ENCODE measurements around the gene KATNAL2. TPM values are rescaled to one million over a fixed set of nuclear protein-coding genes. Genes with fewer than 3 reads are reported as not detected.

KATNAL2 gene
- total and polyA plus RNA-seq, 4 donors = 1.6 to 3.2 (median 1.8) TPM

DNA sequence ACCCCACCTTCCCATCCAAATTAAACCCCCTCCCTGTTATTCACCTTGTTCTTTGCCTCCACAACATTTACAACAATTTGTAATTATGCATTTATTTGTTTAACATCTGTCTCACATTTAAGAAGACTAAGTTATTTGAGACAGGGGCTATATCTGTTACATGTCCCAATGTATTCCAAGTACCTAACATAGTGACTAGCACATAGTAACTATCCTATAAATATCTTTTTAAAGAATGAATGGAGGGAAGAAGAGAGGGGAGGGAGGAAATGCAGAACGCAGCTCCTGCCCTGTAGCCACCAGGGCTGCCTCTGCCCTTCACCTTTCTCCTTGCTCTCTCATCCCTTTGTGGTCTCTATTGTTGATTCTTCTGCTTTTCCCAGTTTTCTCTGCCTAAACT, 192.3 kb downstream of the KATNAL2 start:
- H3K27ac ChIP-seq (ENCODE audit: low read depth in 1 of 2, low read length in 2 of 2) = no peak overlapping the region
- no peaks in the 10 kb centered on the region for H3K9me3 ChIP-seq (ENCODE audit: control insufficient read depth, low read length)
- DNase-seq (no peak), ATAC-seq (ENCODE audit: low FRiP score) (no peak)
- no peak overlapping the region for H3K4me3 ChIP-seq (ENCODE audit: low read length in 2 of 2)
- WGBS, 2 donors = 68 to 82% methylated on average over 1 of the region's 1 CpG
- intact Hi-C loops (cut with DNase I) = no loop called here
- no peaks in the 10 kb centered on the region for H3K4me1 ChIP-seq (ENCODE audit: control insufficient read depth in 1 of 2, insufficient read depth in 2 of 2, low read length in 2 of 2)
- peaks cover 10 to 13% of the 10 kb centered on the region in 2 donors for H3K36me3 ChIP-seq (ENCODE audit: control insufficient read depth in 1 of 2, insufficient read depth in 2 of 2, low read length in 1 of 2)
- H3K27me3 ChIP-seq (ENCODE audit: control insufficient read depth in 1 of 2, insufficient read depth in 2 of 2, low read length in 1 of 2) = no peaks in the 10 kb centered on the region

GRCh38 chr18:47110492-47111274, 193.3 kb downstream of the KATNAL2 start:
- H3K27ac ChIP-seq (ENCODE audit: low read depth in 1 of 2, low read length in 2 of 2) = no peak overlapping the region
- peaks cover 10 to 14% of the 10 kb centered on the region in 2 donors for H3K36me3 ChIP-seq (ENCODE audit: control insufficient read depth in 1 of 2, insufficient read depth in 2 of 2, low read length in 1 of 2)
- H3K27me3 ChIP-seq (ENCODE audit: control insufficient read depth in 1 of 2, insufficient read depth in 2 of 2, low read length in 1 of 2) = no peaks in the 10 kb centered on the region
- H3K4me3 ChIP-seq (ENCODE audit: low read length in 2 of 2) = no peak overlapping the region
- H3K4me1 ChIP-seq (ENCODE audit: control insufficient read depth in 1 of 2, insufficient read depth in 2 of 2, low read length in 2 of 2) = no peaks in the 10 kb centered on the region
- DNase-seq = no peak
- 79 to 87% methylated on average over 6 of the region's 6 CpGs for WGBS, 2 donors
- intact Hi-C loops (cut with DNase I) = no loop called here
- H3K9me3 ChIP-seq (ENCODE audit: control insufficient read depth, low read length) = no peaks in the 10 kb centered on the region
- no peak for ATAC-seq (ENCODE audit: low FRiP score)

DNA sequence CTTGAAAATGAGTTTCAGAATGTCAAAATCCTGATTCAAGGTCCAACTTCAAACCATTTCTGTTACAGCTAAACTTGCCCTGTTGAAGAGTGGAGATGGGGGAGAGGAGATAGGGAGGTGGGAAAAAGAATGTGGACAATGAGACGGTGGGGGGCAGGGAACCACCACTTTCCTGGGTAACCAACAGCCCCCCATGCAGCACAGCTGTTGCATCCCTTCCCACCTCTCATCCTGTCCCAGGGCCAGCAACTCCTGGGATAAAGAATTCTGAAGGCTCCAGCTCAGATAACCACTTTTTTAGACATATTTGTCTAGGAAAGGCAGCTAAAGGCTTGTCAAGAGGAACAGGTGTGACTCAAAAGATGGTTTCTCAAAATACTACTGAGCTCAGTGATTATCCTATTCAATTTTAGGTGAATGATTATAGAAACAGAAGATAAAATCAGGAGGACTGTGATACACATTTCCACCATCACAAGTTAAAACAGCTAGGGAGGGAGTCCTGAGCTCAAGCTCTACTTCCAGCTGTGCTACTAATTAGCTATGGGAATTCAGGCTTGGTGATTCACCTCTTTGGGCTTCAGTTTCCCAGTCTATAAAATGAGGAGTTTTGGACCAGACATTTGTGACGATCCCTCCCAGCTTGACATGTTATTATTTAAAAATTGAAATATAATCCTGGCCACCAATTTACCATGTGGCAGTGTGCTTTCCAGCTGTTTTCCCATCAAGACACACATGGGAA, 196.6 kb downstream of the KATNAL2 start:
- H3K36me3 ChIP-seq (ENCODE audit: control insufficient read depth in 1 of 2, insufficient read depth in 2 of 2, low read length in 1 of 2) = peaks cover 3 to 11% of the 10 kb centered on the region in 2 donors
- ATAC-seq (ENCODE audit: low FRiP score) = no peak
- intact Hi-C loops (cut with DNase I) = no loop called here

DNA sequence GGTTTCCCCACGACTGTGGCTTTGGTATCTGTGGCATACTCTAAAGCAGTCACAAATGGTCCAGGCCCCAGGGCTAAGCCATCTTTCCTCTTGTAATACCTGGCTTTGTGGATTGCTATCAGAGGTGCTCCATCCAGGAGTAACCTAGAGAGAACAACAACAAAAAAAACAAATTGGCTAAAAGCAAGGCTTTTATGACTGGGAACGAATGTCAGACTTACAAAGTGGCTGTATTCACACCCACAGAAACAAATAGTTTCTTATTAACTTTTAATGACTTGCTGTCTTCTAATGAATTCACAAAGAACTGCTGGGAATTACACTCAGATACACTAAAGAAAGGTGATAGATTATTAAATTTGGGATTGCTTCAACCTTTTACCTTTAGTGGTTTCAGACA, 197.8 kb downstream of the KATNAL2 start:
- H3K36me3 ChIP-seq (ENCODE audit: control insufficient read depth in 1 of 2, insufficient read depth in 2 of 2, low read length in 1 of 2) = peaks cover 3 to 9% of the 10 kb centered on the region in 2 donors
- DNase-seq (no peak), ATAC-seq (ENCODE audit: low FRiP score) (no peak)
- H3K4me1 ChIP-seq (ENCODE audit: control insufficient read depth in 1 of 2, insufficient read depth in 2 of 2, low read length in 2 of 2) = no peaks in the 10 kb centered on the region
- no peak overlapping the region for H3K4me3 ChIP-seq (ENCODE audit: low read length in 2 of 2)
- no peak overlapping the region for H3K27ac ChIP-seq (ENCODE audit: low read depth in 1 of 2, low read length in 2 of 2)
- no peaks in the 10 kb centered on the region for H3K27me3 ChIP-seq (ENCODE audit: control insufficient read depth in 1 of 2, insufficient read depth in 2 of 2, low read length in 1 of 2)
- WGBS, 2 donors = 69 to 79% methylated on average over 2 of the region's 2 CpGs
- intact Hi-C loops (cut with DNase I) = no loop called here
- no peaks in the 10 kb centered on the region for H3K9me3 ChIP-seq (ENCODE audit: control insufficient read depth, low read length)

More for the DNA sequence above, 196.6 kb downstream of the KATNAL2 start:
- H3K4me1 ChIP-seq (ENCODE audit: control insufficient read depth in 1 of 2, insufficient read depth in 2 of 2, low read length in 2 of 2) = no peaks in the 10 kb centered on the region
- H3K27me3 ChIP-seq (ENCODE audit: control insufficient read depth in 1 of 2, insufficient read depth in 2 of 2, low read length in 1 of 2) = no peaks in the 10 kb centered on the region
- DNase-seq = no peak
- no peaks in the 10 kb centered on the region for H3K9me3 ChIP-seq (ENCODE audit: control insufficient read depth, low read length)
- 93 to 95% methylated on average over 2 of the region's 2 CpGs for WGBS, 2 donors
- no peak overlapping the region for H3K27ac ChIP-seq (ENCODE audit: low read depth in 1 of 2, low read length in 2 of 2)
- H3K4me3 ChIP-seq (ENCODE audit: low read length in 2 of 2) = no peak overlapping the region

DNA sequence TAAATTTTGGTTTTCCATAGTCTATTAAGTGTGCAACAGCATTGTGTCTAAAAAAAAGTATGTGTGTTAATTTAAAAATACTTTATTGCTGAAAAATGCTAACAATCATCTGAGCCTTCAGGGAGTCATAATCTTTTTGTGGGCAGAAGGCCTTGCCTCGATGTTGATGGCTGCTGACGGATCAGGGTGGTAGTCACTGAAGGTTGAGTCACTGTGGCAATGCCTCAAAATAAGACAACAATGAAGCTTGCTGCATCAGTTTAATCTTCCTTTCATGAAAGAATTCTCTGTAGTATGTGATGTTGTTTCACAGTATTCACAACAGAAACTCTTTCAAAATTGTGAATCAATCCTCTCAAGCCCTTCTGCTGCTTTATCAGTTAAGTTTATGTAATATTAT, 201.6 kb downstream of the KATNAL2 start:
- intact Hi-C loops (cut with DNase I) = no loop called here
- no peak overlapping the region for H3K27ac ChIP-seq (ENCODE audit: low read depth in 1 of 2, low read length in 2 of 2)
- H3K9me3 ChIP-seq (ENCODE audit: control insufficient read depth, low read length) = no peaks in the 10 kb centered on the region
- no peak overlapping the region for H3K4me3 ChIP-seq (ENCODE audit: low read length in 2 of 2)
- DNase-seq (no peak), ATAC-seq (ENCODE audit: low FRiP score) (no peak)
- H3K4me1 ChIP-seq (ENCODE audit: control insufficient read depth in 1 of 2, insufficient read depth in 2 of 2, low read length in 2 of 2) = no peaks in the 10 kb centered on the region
- no peaks in the 10 kb centered on the region for H3K27me3 ChIP-seq (ENCODE audit: control insufficient read depth in 1 of 2, insufficient read depth in 2 of 2, low read length in 1 of 2)
- WGBS, 2 donors = 95 to 97% methylated on average over 2 of the region's 2 CpGs
- H3K36me3 ChIP-seq (ENCODE audit: control insufficient read depth in 1 of 2, insufficient read depth in 2 of 2, low read length in 1 of 2) = peaks cover 0 to 3% of the 10 kb centered on the region in 2 donors

- Histone ChIP-seq H3K9me3 (ENCODE audit: control insufficient read depth, low read length) (no peaks in the 10 kb centered on the region), H3K4me1 (ENCODE audit: control insufficient read depth in 1 of 2, insufficient read depth in 2 of 2, low read length in 2 of 2) (no peaks in the 10 kb centered on the region), H3K27me3 (ENCODE audit: control insufficient read depth in 1 of 2, insufficient read depth in 2 of 2, low read length in 1 of 2) (no peaks in the 10 kb centered on the region), H3K27ac (ENCODE audit: low read depth in 1 of 2, low read length in 2 of 2) (no peak overlapping the region), H3K4me3 (ENCODE audit: low read length in 2 of 2) (no peak overlapping the region), H3K36me3 (ENCODE audit: control insufficient read depth in 1 of 2, insufficient read depth in 2 of 2, low read length in 1 of 2) (no peaks in the 10 kb centered on the region)
- no peak for ATAC-seq (ENCODE audit: low FRiP score)
- intact Hi-C loops (cut with DNase I) = no loop called here
- whole genome bisulfite sequencing, 2 donors = 70 to 74% methylated on average over 4 of the region's 4 CpGs
- no peak for DNase-seq
Observed at GRCh38 chr18:47120428-47120827, 203.0 kb downstream of the KATNAL2 start.

DNA sequence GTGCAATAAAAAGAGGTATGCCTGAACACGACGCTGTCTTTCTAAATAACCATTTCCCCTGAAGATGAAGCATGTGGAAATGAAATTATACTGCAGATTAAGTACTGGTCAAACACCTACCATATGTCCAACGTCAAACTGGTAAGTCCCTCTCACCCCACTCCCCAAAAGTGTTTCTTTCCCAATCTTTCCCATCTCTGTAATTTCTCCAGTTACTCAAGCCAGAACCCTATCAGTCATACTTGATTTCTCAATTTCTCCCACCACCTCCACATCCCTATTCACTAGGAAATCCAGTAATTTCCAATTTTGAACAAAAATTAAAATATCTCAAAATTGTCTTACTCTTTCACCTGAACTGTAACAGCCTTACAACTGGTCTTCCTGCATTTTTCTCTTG, 203.7 kb downstream of the KATNAL2 start:
- ATAC-seq (ENCODE audit: low FRiP score) = no peak
- 97 to 98% methylated on average over 3 of the region's 3 CpGs for WGBS, 2 donors

GRCh38 chr18:47141289-47141688, 223.9 kb downstream of the KATNAL2 start:
- Histone ChIP-seq H3K27me3 (ENCODE audit: control insufficient read depth in 1 of 2, insufficient read depth in 2 of 2, low read length in 1 of 2) (no peaks in the 10 kb centered on the region), H3K36me3 (ENCODE audit: control insufficient read depth in 1 of 2, insufficient read depth in 2 of 2, low read length in 1 of 2) (peaks cover 0 to 2% of the 10 kb centered on the region in 2 donors), H3K4me1 (ENCODE audit: control insufficient read depth in 1 of 2, insufficient read depth in 2 of 2, low read length in 2 of 2) (no peaks in the 10 kb centered on the region), H3K9me3 (ENCODE audit: control insufficient read depth, low read length) (no peaks in the 10 kb centered on the region), H3K27ac (ENCODE audit: low read depth in 1 of 2, low read length in 2 of 2) (no peak overlapping the region), H3K4me3 (ENCODE audit: low read length in 2 of 2) (no peak overlapping the region)
- ATAC-seq (ENCODE audit: low FRiP score) = no peak
- no peak for DNase-seq
- intact Hi-C loops (cut with DNase I) = no loop called here

More for the DNA sequence above, 203.7 kb downstream of the KATNAL2 start:
- intact Hi-C loops (cut with DNase I) = no loop called here
- no peak for DNase-seq
- H3K4me3 ChIP-seq (ENCODE audit: low read length in 2 of 2) = no peak overlapping the region
- no peaks in the 10 kb centered on the region for H3K36me3 ChIP-seq (ENCODE audit: control insufficient read depth in 1 of 2, insufficient read depth in 2 of 2, low read length in 1 of 2)
- H3K4me1 ChIP-seq (ENCODE audit: control insufficient read depth in 1 of 2, insufficient read depth in 2 of 2, low read length in 2 of 2) = no peaks in the 10 kb centered on the region
- H3K9me3 ChIP-seq (ENCODE audit: control insufficient read depth, low read length) = no peaks in the 10 kb centered on the region
- H3K27me3 ChIP-seq (ENCODE audit: control insufficient read depth in 1 of 2, insufficient read depth in 2 of 2, low read length in 1 of 2) = no peaks in the 10 kb centered on the region
- no peak overlapping the region for H3K27ac ChIP-seq (ENCODE audit: low read depth in 1 of 2, low read length in 2 of 2)

DNA sequence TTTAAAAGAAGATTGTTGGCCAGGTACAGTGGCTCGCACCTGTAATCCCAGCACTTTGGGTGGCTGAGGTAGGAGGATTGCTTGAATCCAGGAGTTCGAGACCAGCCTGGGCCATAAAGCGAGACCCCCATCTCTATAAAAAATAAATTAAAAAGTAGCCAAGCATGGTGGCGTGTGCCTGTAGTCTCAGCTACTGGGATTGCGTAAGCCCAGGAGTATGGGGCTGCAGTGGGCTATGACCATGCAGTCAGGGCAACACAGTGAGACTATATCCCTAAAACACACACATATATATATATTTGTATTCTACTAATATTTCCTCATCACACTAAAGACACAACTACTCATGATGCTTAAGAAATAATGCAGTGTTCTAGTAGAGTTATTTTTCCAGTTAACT, 225.8 kb downstream of the KATNAL2 start:
- Histone ChIP-seq H3K36me3 (ENCODE audit: control insufficient read depth in 1 of 2, insufficient read depth in 2 of 2, low read length in 1 of 2) (no peaks in the 10 kb centered on the region), H3K27me3 (ENCODE audit: control insufficient read depth in 1 of 2, insufficient read depth in 2 of 2, low read length in 1 of 2) (no peaks in the 10 kb centered on the region), H3K27ac (ENCODE audit: low read depth in 1 of 2, low read length in 2 of 2) (no peak overlapping the region), H3K4me1 (ENCODE audit: control insufficient read depth in 1 of 2, insufficient read depth in 2 of 2, low read length in 2 of 2) (no peaks in the 10 kb centered on the region), H3K9me3 (ENCODE audit: control insufficient read depth, low read length) (no peaks in the 10 kb centered on the region), H3K4me3 (ENCODE audit: low read length in 2 of 2) (no peak overlapping the region)
- intact Hi-C loops (cut with DNase I) = no loop called here
- ATAC-seq (ENCODE audit: low FRiP score) (no peak), DNase-seq (no peak)
- WGBS, 2 donors = 98 to 100% methylated on average over 5 of the region's 5 CpGs
